Coronary artery (tissue), 2 donors: ENCODE measurements around the gene ZNF124.

Experiments used
- DNase-seq: peaks from one replicate; pipeline ENCODE4 v3.0.0-alpha.2; 2017; ENCODE audit warnings: low spot score
- H3K27ac ChIP-seq, 2 donors: fragments of 200-600 bp; sonication (generic); one replicate each; pipeline ENCODE4 v1.5.1; 2016 to 2019
- H3K4me3 ChIP-seq: fragments of 200-600 bp; sonication (generic); 2 replicates; pipeline ENCODE4 v1.5.1; 2016; ENCODE audit warnings: mild to moderate bottlenecking, moderate library complexity
- CTCF ChIP-seq: fragments of 200-600 bp; sonication (generic); IDR thresholded peaks from one replicate; pipeline ENCODE4 v1.5.1; 2019; ENCODE audit warnings: antibody characterized with exemption

The ZNF124 gene

GRCh38 chr1:247118946-247119446 is 52.8 kb downstream of the ZNF124 start:
- no peak for DNase-seq

GRCh38 chr1:247115545-247115944 is 56.3 kb downstream of the ZNF124 start:
- DNase-seq, result no peak
- TF ChIP-seq CTCF, result no peak
- H3K27ac ChIP-seq, result no peak overlapping the region
- H3K4me3 ChIP-seq, result no peak overlapping the region

More at GRCh38 chr1:247118946-247119446, 52.8 kb downstream of the ZNF124 start:
- Histone ChIP-seq H3K4me3 (no peak overlapping the region), H3K27ac (no peak overlapping the region)
- TF ChIP-seq CTCF, result no peak

- no peak overlapping the region for H3K27ac ChIP-seq
- no peak overlapping the region for H3K4me3 ChIP-seq
- TF ChIP-seq CTCF, result no peak
- DNase-seq, result no peak
Measured at GRCh38 chr1:247115141-247115510, 56.7 kb downstream of the ZNF124 start.

GRCh38 chr1:247114351-247115140 is 57.3 kb downstream of the ZNF124 start:
- no peak for TF ChIP-seq CTCF
- H3K27ac ChIP-seq, result no peak overlapping the region
- DNase-seq, result no peak
- H3K4me3 ChIP-seq, result no peak overlapping the region

GRCh38 chr1:247113733-247114271 is 58.0 kb downstream of the ZNF124 start:
- no peak for TF ChIP-seq CTCF
- no peak overlapping the region for H3K27ac ChIP-seq
- no peak for DNase-seq
- H3K4me3 ChIP-seq, result no peak overlapping the region

- no peak for TF ChIP-seq CTCF
- H3K27ac ChIP-seq, result no peak overlapping the region
- DNase-seq, result no peak
- H3K4me3 ChIP-seq, result no peak overlapping the region
Measured at GRCh38 chr1:247113094-247113497, 58.7 kb downstream of the ZNF124 start.

- TF ChIP-seq CTCF, result no peak
- Histone ChIP-seq H3K4me3 (peak overlapping the region; percentile 84), H3K27ac (peak overlapping the region in 1 of 2 donors; percentile 87)
- no peak for DNase-seq
Measured at GRCh38 chr1:247112479-247112781, 59.4 kb downstream of the ZNF124 start.
